Stimulated activated CD8-positive, alpha-beta memory T cell treated with anti-CD3 and anti-CD28 coated beads, Interleukin-15, amount 100 ng/mL, for 48 hours (primary cell): Measurements from ENCODE around the gene TEX53.
A peak's percentile ranks its signal among the peaks of the same experiment; 100 is the strongest.

Source experiments
- DNase-seq, 2 donors: peaks; one replicate each; pipeline ENCODE4 v3.0.0-alpha.2; 2020; ENCODE audit warnings: low read depth in 2 of 2

Gene TEX53

DNA sequence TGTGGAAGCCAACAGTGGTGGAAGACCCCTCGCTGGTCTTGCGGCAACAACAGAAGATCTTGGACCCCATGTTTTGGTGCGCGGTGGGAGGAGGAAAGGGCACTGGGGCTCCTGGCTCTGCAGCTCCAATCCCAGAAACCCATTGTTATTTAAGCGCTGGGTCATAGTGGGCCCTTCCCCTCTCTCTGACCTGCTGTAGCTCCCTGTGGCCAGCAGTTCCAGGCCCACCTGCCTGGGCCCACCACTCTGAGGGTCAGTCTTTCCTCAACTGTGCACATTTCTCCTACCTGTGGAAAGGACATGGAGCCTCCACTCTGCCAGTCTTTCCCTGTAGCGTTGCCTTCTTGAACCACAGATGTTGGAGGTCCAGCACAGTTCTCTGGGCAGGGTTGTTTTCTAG lies at the start of gene TEX53:
TSS of gene TEX53 (minus strand) at position 101 of the 400 bp plus-strand sequence. CDS start at position 70, 31 bp downstream.
- DNase-seq: no peak

DNA sequence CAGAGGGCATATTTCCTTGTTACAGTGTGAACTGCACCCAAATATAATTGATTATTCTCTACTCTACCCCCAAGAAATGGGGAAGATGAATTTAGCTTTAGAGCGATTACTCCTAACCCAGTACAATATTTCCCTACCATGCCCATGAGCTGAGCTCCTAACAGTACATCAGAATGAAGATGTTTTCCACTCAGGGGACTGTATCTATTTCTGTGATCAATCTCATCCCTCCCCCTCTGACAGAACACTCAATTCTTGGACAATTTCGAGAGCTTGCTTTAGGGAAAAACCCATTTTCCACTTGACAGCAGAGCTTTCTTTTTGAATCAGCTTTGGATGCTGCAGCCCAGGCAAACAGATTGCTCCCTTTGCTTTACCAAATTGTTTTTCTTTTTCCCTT lies 49.1 kb upstream of the TEX53 start:
- no peak for DNase-seq

DNA sequence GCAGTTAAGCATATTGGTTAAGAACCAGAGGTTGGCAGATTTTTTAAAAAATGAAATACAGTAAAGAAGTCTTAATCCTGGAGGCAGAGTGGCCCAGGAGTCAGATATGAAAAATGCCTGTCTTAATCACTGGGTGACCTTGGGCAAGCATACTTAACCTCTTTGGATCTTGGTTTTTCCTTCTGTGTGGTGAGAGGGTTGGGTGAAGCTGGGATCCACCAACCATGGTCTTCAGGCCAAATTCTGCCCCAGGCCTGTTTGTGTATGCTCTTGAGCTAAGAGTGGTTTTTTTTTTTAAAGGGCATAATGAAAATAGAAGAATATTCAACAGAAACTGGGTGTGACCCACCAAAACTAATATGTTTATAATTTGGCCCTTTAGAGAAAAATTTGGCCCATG lies 44.4 kb upstream of the TEX53 start:
- DNase-seq: no peak

DNA sequence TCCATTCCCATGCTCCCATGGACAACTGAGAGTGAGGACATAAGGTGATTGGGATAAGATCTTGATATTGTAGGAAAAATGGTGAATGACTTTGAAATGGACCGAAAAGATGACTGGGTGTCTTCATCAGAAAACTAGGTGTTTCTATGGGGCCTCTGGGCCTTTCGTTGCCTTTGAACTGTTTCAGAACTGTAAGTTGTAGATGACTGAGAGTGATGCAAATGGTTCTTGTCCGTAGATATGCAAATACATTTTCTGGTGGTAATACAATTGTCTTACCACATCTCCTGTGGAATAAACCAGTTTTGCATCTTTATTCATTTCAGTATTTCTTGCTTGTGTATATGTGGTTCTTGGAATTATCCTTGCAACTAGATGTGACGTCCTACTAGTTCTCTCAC lies 40.3 kb upstream of the TEX53 start:
- DNase-seq: no peak

DNA sequence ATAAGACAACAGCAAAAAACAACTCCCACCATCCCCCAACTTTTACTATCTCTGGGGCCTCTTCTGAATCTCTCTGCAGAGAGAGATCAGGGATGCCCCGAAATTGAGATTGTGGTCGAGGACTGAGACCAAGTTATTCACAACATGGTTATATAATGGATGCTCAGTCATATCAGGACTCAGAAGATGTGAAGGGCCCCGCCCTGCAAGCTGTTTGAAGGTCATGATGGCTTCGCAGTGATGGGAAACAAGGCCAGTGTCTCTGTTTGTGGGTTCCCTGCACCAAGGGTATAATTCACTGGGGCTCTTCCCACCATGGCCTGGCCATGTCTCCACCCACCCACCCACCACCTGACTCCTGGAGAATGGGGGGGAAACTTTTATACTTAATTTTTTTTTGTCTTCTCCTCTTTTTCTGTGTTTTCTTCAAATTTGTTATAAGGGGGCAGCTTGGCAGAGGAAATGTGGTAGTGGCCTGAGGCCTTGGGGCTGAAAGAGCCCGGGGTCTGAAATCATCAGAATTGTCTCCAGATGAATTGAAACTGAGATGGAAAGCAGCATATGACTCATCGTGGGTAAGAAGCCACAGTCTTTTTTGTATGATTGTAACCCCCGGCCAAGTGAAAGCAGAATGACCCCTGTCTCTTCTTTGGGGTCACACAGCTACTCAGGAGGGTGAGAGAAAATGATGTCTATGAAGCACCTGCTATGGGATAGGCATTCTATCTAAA lies 39.4 kb upstream of the TEX53 start:
- DNase-seq: peak; percentile 71 to 74

DNA sequence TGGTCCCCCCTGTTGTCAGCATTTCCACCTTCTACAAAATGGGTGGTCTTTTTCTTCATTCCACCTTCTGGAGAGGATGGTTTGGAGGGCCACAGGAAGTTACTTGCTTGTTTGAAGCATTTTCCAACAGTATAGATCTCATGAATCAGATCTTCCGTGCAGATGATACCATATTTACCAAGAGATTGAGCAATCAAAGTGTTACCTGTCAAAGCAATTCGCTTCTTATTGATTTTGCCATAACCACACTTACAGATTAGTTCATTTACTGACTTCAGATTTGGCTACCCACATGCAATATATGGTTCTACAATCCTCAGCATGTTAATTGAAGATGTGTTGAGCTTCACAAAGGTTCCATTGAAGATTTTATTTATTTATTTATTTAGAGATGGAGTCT lies 38.3 kb upstream of the TEX53 start:
- DNase-seq: no peak

DNA sequence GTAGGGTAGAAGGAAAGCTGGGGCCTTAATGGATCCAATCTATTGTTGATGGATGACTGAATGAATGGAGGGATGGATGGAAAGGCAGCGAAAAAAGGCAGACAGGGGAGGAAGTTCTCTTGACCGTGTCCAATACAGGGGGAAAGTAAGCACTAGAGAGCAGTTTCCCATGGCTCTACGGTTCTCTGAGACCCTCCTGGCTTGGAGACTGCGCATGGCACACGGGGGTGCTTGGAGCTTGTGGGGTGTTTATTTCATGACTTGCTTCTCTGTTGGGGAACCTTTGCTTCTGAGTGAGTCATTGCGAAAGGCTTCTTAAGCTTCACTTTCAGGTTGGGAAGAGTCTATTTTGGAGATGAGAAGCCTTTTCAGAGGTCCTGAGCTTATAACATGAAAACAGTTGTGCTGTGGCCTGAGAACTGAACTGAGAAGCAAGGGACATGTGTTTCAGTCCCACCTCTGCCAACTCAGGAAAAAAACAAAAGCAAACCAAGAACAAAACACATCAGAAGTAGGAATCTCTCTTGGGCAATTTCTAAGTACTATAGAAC lies 37.2 kb upstream of the TEX53 start:
- no peak for DNase-seq

DNA sequence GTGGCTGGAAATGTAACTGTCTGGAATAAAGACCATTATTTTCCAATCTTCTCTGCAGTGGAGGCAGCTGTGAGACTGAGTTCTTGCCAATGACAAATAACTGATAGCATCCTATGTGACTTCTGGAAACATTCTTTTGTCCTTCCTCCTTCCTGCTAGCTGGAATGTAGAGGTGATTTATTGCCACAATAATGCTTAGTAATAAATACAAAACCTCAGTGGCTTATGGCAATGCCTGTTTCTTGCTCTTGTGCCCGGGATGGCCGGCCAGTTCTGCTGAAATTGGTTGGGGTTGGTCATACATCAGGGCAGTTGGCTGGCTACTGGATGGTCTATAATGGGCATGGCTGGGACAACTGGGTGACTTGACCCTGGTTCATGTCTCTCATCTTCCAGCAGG lies 36.5 kb upstream of the TEX53 start:
- no peak for DNase-seq

DNA sequence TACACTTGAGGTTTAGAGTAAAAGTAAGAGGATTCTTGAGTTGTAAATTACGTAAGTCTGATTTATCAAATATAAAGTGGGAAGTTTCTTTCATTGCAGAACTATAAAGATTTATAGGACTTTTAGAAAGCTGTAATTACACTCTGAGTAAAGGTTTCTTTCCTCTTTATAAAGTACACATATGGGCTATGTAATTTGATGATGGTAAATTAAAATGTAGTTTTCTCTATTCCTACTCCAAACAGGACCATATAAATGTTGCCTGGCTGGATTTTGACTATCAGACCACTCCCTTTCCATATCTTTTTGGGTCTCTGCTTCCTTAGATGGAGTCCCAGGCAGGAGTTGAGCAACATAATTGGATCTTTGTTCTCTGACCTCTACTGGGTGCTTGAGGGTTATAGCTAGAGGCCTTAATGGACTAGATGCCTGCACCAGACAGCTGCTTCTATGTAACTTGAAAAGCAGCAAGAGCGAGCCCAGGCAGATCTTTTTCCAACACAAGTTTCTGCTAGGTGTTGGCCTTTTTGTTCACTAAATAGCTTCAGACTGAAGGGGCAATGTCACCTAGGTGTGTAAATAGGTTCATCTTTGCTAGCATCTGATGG lies 35.7 kb upstream of the TEX53 start:
- DNase-seq: no peak

DNA sequence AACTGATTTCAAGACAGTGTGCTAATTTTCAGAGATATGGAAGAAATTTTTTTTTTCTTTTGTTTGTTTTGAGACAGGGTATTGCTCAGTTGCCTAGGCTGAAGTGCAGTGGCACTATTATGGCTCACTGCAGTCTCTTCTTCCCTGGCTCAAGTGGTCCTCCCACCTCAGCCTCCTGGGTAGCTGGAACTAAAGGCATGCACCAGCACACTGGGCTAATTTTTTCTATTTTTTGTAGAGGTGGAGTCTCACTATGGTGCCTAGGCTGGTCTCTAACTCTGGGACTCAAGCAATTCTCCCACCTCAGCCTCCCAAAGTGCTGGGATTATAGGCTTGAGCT lies 34.3 kb upstream of the TEX53 start:
- DNase-seq: no peak

DNA sequence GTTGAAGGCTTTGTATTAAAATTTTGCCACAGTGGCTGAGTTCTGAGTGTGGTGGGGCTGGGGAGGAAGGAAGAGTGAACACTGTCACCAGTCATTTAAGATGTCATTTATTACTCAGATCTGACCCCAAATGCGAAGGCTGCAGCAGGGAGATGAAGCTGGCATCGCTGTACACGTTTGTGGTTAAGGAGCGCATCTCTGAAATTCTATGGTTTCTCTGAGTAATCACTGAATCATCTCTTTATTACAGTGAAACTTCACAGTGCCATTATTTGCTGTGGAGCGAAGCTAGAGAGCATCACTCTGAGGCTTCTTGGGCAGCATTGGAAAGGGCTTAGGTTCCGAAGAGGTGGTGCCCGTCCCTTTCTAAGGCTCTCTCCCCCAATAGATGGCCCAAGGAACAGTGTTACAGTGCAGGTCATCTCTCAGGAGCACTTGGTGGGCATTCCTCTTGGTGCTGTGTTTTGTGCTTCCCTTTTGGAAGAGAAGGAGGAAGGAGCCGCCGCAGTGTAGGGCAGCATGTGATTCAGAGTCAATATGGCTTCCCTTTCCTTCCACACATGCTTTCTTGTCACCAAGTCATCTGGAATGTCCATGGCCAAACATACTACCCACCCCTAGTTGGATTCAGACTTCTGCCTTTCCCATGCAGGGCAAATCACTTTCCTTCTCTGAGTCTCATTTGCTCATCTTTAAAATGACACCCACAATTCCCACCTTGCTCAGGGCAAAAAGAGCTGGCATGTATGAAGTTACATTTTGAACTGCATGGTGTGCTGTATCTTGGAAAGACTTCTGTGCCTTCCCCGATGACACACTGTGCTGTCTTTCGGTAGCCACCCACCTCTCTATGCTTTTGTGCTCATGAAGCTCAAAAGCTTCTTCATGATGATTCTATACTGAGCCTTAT lies 33.7 kb upstream of the TEX53 start:
- peak; percentile 70 for DNase-seq

DNA sequence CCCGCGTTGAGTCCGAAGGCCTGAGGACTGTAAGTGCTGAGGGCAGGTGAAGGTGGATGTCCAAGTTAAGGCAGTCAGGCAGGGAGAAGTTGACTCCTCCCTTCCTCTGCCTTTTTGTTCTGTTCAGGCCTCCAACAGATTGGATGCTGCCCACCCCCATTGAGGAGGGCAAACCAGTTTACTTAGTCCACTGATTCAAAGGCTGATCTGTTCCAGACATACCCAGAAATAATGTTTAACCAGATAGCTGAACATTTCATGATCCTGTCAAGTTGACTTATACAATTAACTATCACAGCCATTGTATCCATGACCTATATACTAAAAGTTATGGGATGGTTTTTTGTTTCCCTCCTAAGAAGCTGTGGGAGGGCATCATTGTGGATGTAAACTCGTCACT lies 32.7 kb upstream of the TEX53 start:
- no peak for DNase-seq

DNA sequence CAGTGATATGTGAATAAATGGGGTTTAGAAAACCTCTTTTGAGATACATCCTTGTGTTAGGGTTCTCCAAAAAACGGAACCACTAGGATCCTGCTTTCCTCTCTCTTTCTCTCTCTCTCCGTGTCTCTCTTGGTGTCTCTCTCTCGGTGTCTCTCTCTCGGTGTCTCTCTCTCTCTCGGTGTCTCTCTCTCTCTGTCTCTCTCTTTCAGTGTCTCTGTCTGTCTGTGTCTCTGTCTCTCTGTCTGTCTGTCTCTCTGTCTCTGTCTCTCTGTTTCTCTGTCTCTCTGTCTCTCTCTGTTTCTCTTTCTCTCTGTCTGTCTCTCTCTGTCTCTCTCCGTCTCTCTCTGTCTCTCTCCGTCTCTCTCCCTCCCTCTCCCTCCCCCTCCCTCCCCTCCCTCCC lies 32.2 kb upstream of the TEX53 start:
- DNase-seq: no peak

DNA sequence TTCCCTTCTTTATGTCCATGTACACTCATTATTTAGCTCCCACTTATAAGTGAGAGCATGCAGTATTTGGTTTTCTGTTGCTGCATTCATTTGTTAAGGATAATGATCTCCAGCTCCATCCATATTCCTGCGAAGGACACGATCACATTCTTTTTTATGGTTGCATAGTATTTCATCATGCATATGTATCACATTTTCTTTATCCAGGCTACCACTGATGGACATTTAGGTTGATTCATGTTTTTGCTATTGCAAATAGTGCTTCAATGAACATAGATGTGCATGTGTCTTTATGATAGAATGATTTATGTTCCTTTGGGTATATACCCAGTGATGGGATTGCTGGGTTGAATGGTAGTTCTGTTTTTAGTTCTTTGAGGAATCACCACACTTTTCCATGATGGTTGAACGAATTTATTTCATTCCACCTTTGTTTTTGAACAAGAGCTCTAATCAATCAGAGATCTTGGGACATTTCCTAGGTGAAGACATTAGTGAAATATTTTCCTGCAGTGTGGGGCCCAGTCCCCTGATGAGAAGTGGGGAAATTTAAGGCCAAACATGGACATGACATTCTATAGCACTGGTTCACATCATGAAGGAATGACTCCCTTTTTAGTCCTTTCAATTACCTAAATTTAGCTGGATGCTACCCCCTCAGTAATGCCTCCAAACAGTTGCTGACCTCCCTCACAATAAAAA lies 31.5 kb upstream of the TEX53 start:
- no peak for DNase-seq

DNA sequence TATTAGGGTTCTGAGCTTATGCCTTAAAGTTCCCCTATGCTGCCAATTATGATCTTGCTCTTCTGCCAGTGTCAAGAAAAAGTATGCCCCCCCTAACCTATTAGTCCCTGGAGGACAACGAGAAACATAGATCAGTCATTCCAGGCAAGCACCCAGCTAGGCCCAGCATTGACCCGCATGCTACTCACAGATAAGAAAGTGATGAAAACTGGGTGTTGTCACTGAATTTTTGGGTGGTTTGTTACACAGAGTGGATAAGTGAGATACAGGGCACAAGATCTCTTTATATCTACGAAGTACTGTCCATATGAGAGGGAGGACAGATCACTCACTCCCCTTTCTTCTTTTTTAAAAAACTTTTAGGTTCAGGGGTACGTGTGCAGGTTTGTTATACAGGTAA lies 30.8 kb upstream of the TEX53 start:
- DNase-seq: no peak

DNA sequence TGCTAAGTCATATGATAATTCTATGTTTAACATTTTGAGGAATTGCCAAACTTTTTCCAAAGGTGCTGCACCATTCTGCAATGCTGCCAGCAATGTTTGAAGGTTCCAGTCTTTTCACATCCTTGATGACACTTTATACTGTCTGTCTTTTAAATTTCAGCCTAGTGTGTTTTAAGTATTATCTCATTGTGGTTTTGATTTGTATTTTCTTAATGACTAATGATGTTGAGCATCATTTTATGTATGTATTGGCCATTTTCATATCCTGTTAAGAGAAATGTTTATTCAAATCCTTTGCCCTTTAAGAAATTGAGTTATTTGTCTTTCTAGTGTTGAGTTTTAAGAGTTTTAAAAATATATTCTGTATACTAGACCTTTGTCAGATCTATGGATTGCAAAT lies 29.4 kb upstream of the TEX53 start:
- DNase-seq: no peak

DNA sequence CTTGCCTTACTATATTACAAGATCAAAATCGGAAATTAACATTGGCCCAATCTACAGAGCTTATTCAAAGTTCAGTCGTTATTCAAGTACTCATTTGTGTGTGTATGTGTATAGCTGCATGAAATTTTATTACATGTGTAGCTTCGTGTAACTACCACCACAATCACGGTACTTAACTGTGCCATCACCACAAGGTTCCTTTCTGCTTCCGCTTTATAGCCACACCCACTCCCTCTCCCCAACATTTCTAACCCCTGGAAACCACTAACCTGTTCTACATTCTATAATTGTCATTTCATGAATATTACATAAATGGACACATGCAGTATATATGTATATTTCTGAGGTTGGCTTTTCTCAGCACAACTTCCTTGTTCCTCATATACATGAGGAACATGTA lies 28.3 kb upstream of the TEX53 start:
- DNase-seq: no peak

DNA sequence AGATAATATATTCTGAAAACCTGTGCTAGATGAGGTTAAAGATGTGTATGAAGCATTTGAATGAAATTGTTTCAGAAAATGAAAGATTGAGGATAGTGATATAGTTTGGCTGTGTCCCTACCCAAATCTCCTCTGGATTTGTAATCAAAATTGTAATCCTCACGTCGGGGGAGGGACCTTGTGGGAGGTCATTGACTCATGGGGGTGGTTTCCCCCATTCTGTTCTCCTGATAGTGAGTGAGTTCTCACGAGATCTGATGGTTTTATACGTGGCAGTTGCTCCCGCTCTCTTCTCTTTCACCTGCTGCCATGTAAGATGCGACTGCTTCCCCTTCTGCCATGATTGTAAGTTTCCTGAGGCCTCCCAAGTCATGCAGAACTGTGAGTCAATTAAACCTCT lies 26.4 kb upstream of the TEX53 start:
- no peak for DNase-seq

DNA sequence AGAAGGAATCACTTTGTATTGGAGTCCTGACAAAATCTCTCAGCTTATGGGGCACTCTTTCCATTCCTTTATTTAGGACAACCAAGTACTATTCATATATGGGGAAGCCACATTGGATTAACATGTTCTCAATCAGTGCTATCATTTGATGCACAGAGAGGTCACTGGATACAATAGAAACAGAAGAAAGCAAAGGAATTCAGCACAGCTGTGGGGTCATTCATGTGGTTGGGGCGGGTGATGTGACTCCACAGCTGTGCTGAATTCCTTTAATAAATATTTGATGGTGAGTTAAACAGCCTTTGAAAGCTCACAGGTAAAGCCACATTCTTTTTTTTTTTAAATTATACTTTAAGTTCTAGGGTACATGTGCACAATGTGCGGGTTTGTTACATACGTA lies 25.2 kb upstream of the TEX53 start:
- no peak for DNase-seq

DNA sequence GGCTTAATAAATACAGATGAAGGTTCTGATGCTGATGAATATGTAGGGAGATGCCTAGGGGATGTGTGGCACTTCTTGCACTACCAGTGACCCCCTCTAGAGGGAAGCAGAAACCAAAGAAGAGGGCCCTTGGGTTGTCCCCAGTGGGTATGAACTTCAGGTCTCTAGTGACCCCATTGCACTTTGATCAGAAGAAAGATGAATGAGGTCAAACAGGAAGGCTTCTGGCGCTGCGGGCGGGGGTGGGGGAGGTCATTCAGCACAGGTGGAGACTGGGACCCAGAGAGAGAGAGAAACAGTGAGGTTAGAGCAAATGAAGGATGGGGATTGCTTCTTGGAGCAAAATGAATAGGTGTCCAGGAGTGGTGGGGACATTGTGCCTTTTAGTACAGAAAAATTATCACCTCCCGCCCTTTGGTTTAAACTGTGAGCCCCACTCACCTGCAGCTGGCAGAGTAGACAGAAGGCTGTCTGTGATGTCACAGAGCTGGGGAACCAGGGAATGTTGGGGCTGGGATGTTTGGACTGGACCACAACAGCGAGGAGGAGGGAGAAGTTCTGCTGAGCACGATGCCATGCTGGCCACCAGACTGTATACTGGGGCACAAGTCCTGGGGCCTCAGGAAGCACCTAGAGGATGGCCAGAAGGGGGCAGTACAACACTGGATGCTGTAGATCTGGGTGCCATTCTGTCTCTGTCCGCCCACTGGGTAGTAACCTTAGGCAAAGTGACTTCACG lies 24.2 kb upstream of the TEX53 start, which contains the start of gene TEX48:
TSS of gene TEX48 (minus strand) at position 599 of the 739 bp plus-strand sequence. CDS start 10,469 bp downstream, outside the sequence.
- peak; percentile 62 to 68 for DNase-seq
